Fibroblast of skin of abdomen (primary cell): Measurements from ENCODE around the gene MAGOHB.

Source experiments
- DNase-seq: peaks from one replicate; pipeline ENCODE4 v3.0.0-alpha.2; 2013

MAGOHB gene

GRCh38 chr12:10554228-10554755 is 59.1 kb downstream of the MAGOHB start:
- DNase-seq: no peak
